H1 (cell line): Measurements from ENCODE around the gene COA3. TPM values are rescaled to one million over a fixed set of nuclear protein-coding genes. Genes with fewer than 3 reads are reported as not detected.

ENCODE experiments used
- CTCF ChIA-PET: fragments of 300-600 bp; sonication (Branson Sonifier 250); formaldehyde crosslinking; loops from one replicate; lab custom pipeline; 2021; ENCODE audit not compliant: partially characterized antibody; lab: Charles Lee
- POLR2A ChIA-PET: fragments of 300-600 bp; sonication (Branson Sonifier 250); formaldehyde crosslinking; loops from one replicate; lab custom pipeline; 2021; ENCODE audit warnings: inconsistent platforms; ENCODE audit not compliant: partially characterized antibody; lab: Charles Lee
- DNase-seq, 2 experiments: peaks; one replicate each; pipeline versions ENCODE4 v3.0.0 to v3.0.0-alpha.2; 2010 to 2022; ENCODE audit warnings: low spot score in 2 of 2, low read depth in 1 of 2, mixed read lengths in 1 of 2
- FAIRE-seq: peaks from 2 replicates; lab custom pipeline; 2011; peaks lifted over from hg19 to GRCh38; lab: Jason Lieb, UNC
- H2AFZ ChIP-seq: 2 replicates; pipeline ENCODE4 v1.8.1; 2012; ENCODE audit warnings: low read length, inconsistent platforms
- H2AK5ac ChIP-seq: 2 replicates; pipeline ENCODE4 v1.6.1; 2013; ENCODE audit warnings: low read depth, low read length
- H2BK120ac ChIP-seq: replicated peaks from 2 replicates; pipeline ENCODE3; 2013; ENCODE audit warnings: low read depth, low read length, inconsistent platforms
- H2BK12ac ChIP-seq: 2 replicates; pipeline ENCODE4 v1.6.1; 2013; ENCODE audit warnings: low read depth, low read length
- H2BK15ac ChIP-seq: 2 replicates; pipeline ENCODE4 v1.6.1; 2013; ENCODE audit warnings: low read length
- H2BK20ac ChIP-seq: 2 replicates; pipeline ENCODE4 v1.6.1; 2013; ENCODE audit warnings: low read length
- H2BK5ac ChIP-seq: 2 replicates; pipeline ENCODE4 v1.6.1; 2013; ENCODE audit warnings: low read depth, low read length
- H3K14ac ChIP-seq: 2 replicates; pipeline ENCODE4 v1.6.1; 2013; ENCODE audit warnings: inconsistent platforms; ENCODE audit not compliant: insufficient read length
- H3K18ac ChIP-seq: 2 replicates; pipeline ENCODE4 v1.6.1; 2013; ENCODE audit warnings: low read length; ENCODE audit errors: extremely low read depth
- H3K23ac ChIP-seq: 2 replicates; pipeline ENCODE4 v1.6.1; 2013; ENCODE audit warnings: inconsistent platforms; ENCODE audit not compliant: insufficient read length
- H3K23me2 ChIP-seq: 2 replicates; pipeline ENCODE4 v1.6.1; 2013; ENCODE audit warnings: low read depth, low read length
- H3K27ac ChIP-seq: 2 replicates; pipeline ENCODE4 v1.6.1; 2011; ENCODE audit warnings: low read depth, low read length, inconsistent platforms
- H3K27me3 ChIP-seq, 4 experiments: replicated peaks in 1 of 4; 1 replicate in 1 of 4; 2 replicates in 3 of 4; pipeline versions ENCODE4 v1.6.1 to v1.8.1; 2011 to 2013; ENCODE audit warnings: low read length in 3 of 4, mild to moderate bottlenecking in 3 of 4, inconsistent platforms in 2 of 4, mixed read lengths in 2 of 4, moderate library complexity in 1 of 4; ENCODE audit not compliant: control insufficient read depth in 3 of 4, insufficient read depth in 3 of 4; ENCODE audit errors: extremely low read depth in 1 of 4
- H3K36me3 ChIP-seq, 4 experiments: 2 replicates each; pipeline versions ENCODE4 v1.6.1 to v1.8.1; 2011 to 2013; ENCODE audit warnings: mild to moderate bottlenecking in 4 of 4, low read length in 3 of 4, moderate library complexity in 2 of 4, control low read depth in 1 of 4, inconsistent platforms in 1 of 4; ENCODE audit not compliant: insufficient read depth in 4 of 4, control insufficient read depth in 2 of 4
- H3K4ac ChIP-seq: replicated peaks from 2 replicates; pipeline ENCODE3; 2013; ENCODE audit warnings: low read length, low read depth, mixed read lengths, inconsistent platforms; ENCODE audit not compliant: insufficient read length
- H3K4me1 ChIP-seq, 4 experiments: replicated peaks in 1 of 4; 1 replicate in 1 of 4; 2 replicates in 3 of 4; pipeline versions ENCODE4 v1.6.1 to v1.8.1; 2011 to 2013; ENCODE audit warnings: low read length in 3 of 4, inconsistent platforms in 2 of 4, mixed read lengths in 1 of 4; ENCODE audit not compliant: insufficient read depth in 4 of 4, control insufficient read depth in 3 of 4
- H3K4me2 ChIP-seq, 2 experiments: 2 replicates each; pipeline versions ENCODE4 v1.6.1 to v1.8.1; 2011 to 2013; ENCODE audit warnings: low read depth in 2 of 2, low read length in 2 of 2, control low read depth in 1 of 2, inconsistent platforms in 1 of 2, mild to moderate bottlenecking in 1 of 2; ENCODE audit not compliant: insufficient read depth in 1 of 2
- H3K4me3 ChIP-seq, 4 experiments: fragments of 200-600, 300-600 bp in 1 of 4; sonication (generic), shearing (Covaris generic), sonication (Bioruptor Twin) in 1 of 4; 2 replicates each; pipeline versions ENCODE4 v1.5.1 to v1.8.1; 2011 to 2016; ENCODE audit warnings: low read length in 4 of 4, low read depth in 3 of 4, control low read depth in 2 of 4, inconsistent platforms in 2 of 4, mild to moderate bottlenecking in 2 of 4, mixed read lengths in 1 of 4, moderate library complexity in 1 of 4; ENCODE audit not compliant: insufficient read depth in 2 of 4; ENCODE audit errors: extremely low read depth in 1 of 4
- H3K56ac ChIP-seq: replicated peaks from 2 replicates; pipeline ENCODE3; 2013; ENCODE audit warnings: low read depth, mild to moderate bottlenecking, mixed read lengths, low read length, inconsistent platforms; ENCODE audit not compliant: insufficient read length
- H3K79me1 ChIP-seq: 2 replicates; pipeline ENCODE4 v1.6.1; 2013; ENCODE audit warnings: low read depth, low read length, control low read depth
- H3K79me2 ChIP-seq, 2 experiments: 2 replicates each; pipeline versions ENCODE4 v1.6.1 to v1.8.1; 2012 to 2013; ENCODE audit warnings: low read length in 2 of 2, mild to moderate bottlenecking in 2 of 2, inconsistent platforms in 1 of 2; ENCODE audit not compliant: insufficient read depth in 2 of 2, control insufficient read depth in 1 of 2
- H3K9ac ChIP-seq, 4 experiments: replicated peaks in 1 of 4; 1 replicate in 1 of 4; 2 replicates in 3 of 4; pipeline versions ENCODE4 v1.6.1 to v1.8.1; 2011 to 2013; ENCODE audit warnings: low read depth in 3 of 4, low read length in 3 of 4, control low read depth in 2 of 4, mild to moderate bottlenecking in 2 of 4, moderate library complexity in 2 of 4, inconsistent platforms in 1 of 4; ENCODE audit errors: extremely low read depth in 1 of 4
- H3K9me3 ChIP-seq, 2 experiments: 2 replicates each; pipeline versions ENCODE4 v1.6.1 to v1.8.1; 2012 to 2013; ENCODE audit warnings: mild to moderate bottlenecking in 2 of 2, moderate library complexity in 2 of 2, control low read depth in 1 of 2, inconsistent platforms in 1 of 2, low read depth in 1 of 2, low read length in 1 of 2, mixed read lengths in 1 of 2; ENCODE audit not compliant: insufficient read depth in 2 of 2
- H4K20me1 ChIP-seq, 2 experiments: replicated peaks in 1 of 2; 2 replicates each; pipeline versions ENCODE3 to v1.8.1; 2011 to 2013; ENCODE audit warnings: inconsistent platforms in 2 of 2, low read length in 2 of 2, mild to moderate bottlenecking in 1 of 2; ENCODE audit not compliant: insufficient read depth in 2 of 2, control insufficient read depth in 1 of 2
- H4K5ac ChIP-seq: 2 replicates; pipeline ENCODE4 v1.6.1; 2013; ENCODE audit warnings: low read length, low read depth, mixed read lengths, inconsistent platforms; ENCODE audit not compliant: insufficient read length
- H4K8ac ChIP-seq: 2 replicates; pipeline ENCODE4 v1.8.0; 2013; ENCODE audit warnings: mild to moderate bottlenecking, moderate library complexity, low read length, inconsistent platforms; ENCODE audit not compliant: insufficient read depth; ENCODE audit errors: extremely low read depth
- H4K91ac ChIP-seq: replicated peaks from 2 replicates; pipeline ENCODE3; 2013; ENCODE audit warnings: low read length, mixed read lengths, inconsistent platforms; ENCODE audit not compliant: insufficient read length
- BACH1 ChIP-seq: IDR thresholded peaks from 2 replicates; pipeline ENCODE4 v1.6.1; 2012; ENCODE audit warnings: low read length, improper control_type of control experiment
- CREB1 ChIP-seq: IDR thresholded peaks from 2 replicates; pipeline ENCODE4 v1.6.1; 2012; ENCODE audit warnings: inconsistent platforms
- CTBP2 ChIP-seq: IDR thresholded peaks from 2 replicates; pipeline ENCODE4 v1.7.0; 2011; ENCODE audit warnings: borderline replicate concordance, mild to moderate bottlenecking, moderate library complexity, mixed read lengths, low read length; ENCODE audit not compliant: insufficient read depth, insufficient read length
- HDAC2 ChIP-seq, 2 experiments: fragments of 300-600 bp in 1 of 2; sonication (generic) in 1 of 2; IDR thresholded peaks; 2 replicates each; pipeline ENCODE4 v1.6.1; 2011 to 2012; ENCODE audit warnings: low read depth in 2 of 2, low read length in 2 of 2, mild to moderate bottlenecking in 2 of 2, moderate library complexity in 2 of 2, borderline replicate concordance in 1 of 2, inconsistent platforms in 1 of 2
- KDM5A ChIP-seq: fragments of 200-600 bp; IDR thresholded peaks from 2 replicates; pipeline ENCODE4 v1.7.1; 2012; ENCODE audit warnings: mild to moderate bottlenecking, low read length, inconsistent platforms, mixed read lengths
- SAP30 ChIP-seq: fragments of 300-600 bp; sonication (generic); IDR thresholded peaks from 2 replicates; pipeline ENCODE4 v1.7.1; 2012; ENCODE audit warnings: low read length, moderate library complexity, mild to moderate bottlenecking, inconsistent platforms; ENCODE audit not compliant: insufficient read depth, insufficient replicate concordance
- SP1 ChIP-seq: IDR thresholded peaks from 2 replicates; pipeline ENCODE4 v1.6.1; 2011; ENCODE audit warnings: low read depth, low read length
- SRF ChIP-seq: IDR thresholded peaks from 2 replicates; pipeline ENCODE4 v1.6.1; 2011; ENCODE audit warnings: mild to moderate bottlenecking, low read depth, low read length, moderate library complexity
- TAF1 ChIP-seq: IDR thresholded peaks from 2 replicates; pipeline ENCODE4 v1.6.1; 2011; ENCODE audit warnings: mild to moderate bottlenecking, low read depth, low read length
- YY1 ChIP-seq: IDR thresholded peaks from 2 replicates; pipeline ENCODE4 v1.6.1; 2011; ENCODE audit warnings: low read depth, mild to moderate bottlenecking, low read length
- WGBS, 2 experiments: shearing (Covaris generic) in 1 of 2; methylation state at CpG; one replicate each; pipeline versions ENCODE4 v1.1.6 to v1.1.7; 2013 to 2015; ENCODE audit warnings: low lambda C conversion rate in 2 of 2, mixed read lengths in 2 of 2, inconsistent platforms in 1 of 2, low coverage in 1 of 2, missing lambda C conversion rate in 1 of 2; ENCODE audit not compliant: insufficient replicate concordance in 2 of 2, insufficient coverage in 1 of 2, insufficient read length in 1 of 2; ENCODE audit errors: extremely low coverage in 1 of 2, missing lambda C conversion rate in 1 of 2; 5-methylcytosine and 5-hydroxymethylcytosine counted together
- polyA plus RNA-seq, 7 experiments: library from polyadenylated mRNA; depleted of rRNA in 3 of 7; stranded (reverse) in 5 of 7; unstranded in 2 of 7; fragments of >200 nt in 5 of 7; fragments of 200-250 nt in 2 of 7; gene quantifications; 1 replicate in 5 of 7; 2 replicates in 1 of 7; 4 replicates in 1 of 7; pipeline versions ENCODE4 v1.2.1 to v1.2.3, GENCODE V29; 2011 to 2013; ENCODE audit warnings: missing spikeins in 2 of 7, mixed read lengths in 2 of 7
- total RNA-seq: library from RNA; stranded (reverse); fragmentation: NEBNext Ultra II Directional; extraction: Animal tissue kit (Norgen Biotek cat#: 25700); gene quantifications from 2 replicates; pipeline ENCODE4 v1.2.1, GENCODE V29; 2021

COA3 gene
- total and polyA plus RNA-seq, 2 of the 8 experiments (the other 6 are each of a cell fraction or from before 2014, with no cell fraction given): 68.4 to 143 TPM

- H3K4me1 ChIP-seq: peaks cover 0 to 2% (median 0%) of the 10 kb centered on the region in 4 experiments; a peak in 2 of 7 replicates
- peak within 1 kb of the TSS; percentile 94 for H2AFZ ChIP-seq
- peak within 1 kb of the TSS; percentile 96; the same call in 1 of the 2 replicates for H2BK15ac ChIP-seq
- DNase-seq: peak; percentile 54 to 96
- H4K91ac ChIP-seq: peak within 1 kb of the TSS; percentile 92
- H3K4ac ChIP-seq: peak within 1 kb of the TSS; percentile 80
- H3K56ac ChIP-seq: peak within 1 kb of the TSS; percentile 93
- peak within 1 kb of the TSS; percentile 19; the same call in 1 of the 2 replicates for H2BK12ac ChIP-seq
- peaks cover 8 to 31% (median 21%) of the 10 kb centered on the region in 4 experiments for H3K36me3 ChIP-seq
- peak within 1 kb of the TSS; percentile 82 for H2BK120ac ChIP-seq
- ChIA-PET POLR2A (interaction anchor here (0.6 to 8.9 kb wide), 23 partner anchors 11 to 255 kb away, joined by 3 to 111 read pairs (median 4); partner anchors contain the start of genes AARSD1, AOC2, AOC3 and BECN1), CTCF (interaction anchor here (0.9 to 4.2 kb wide), 4 partner anchors 10 to 104 kb away, joined by 3 to 45 read pairs (median 8); partner anchors contain the start of gene BECN1)
- peak within 1 kb of the TSS; percentile 91 for H3K18ac ChIP-seq
- H3K27me3 ChIP-seq: no peaks in the 10 kb centered on the region
- H2BK20ac ChIP-seq: no peak within 1 kb of the TSS
- H3K4me2 ChIP-seq: peak within 1 kb of the TSS; percentile 89 to 94
- peaks cover 9% of the 10 kb centered on the region for H3K23me2 ChIP-seq
- H3K4me3 ChIP-seq: peak within 1 kb of the TSS; percentile 75 to 99 (median 96)
- peak within 1 kb of the TSS; percentile 99 for H2BK5ac ChIP-seq
- H3K79me2 ChIP-seq: peaks cover 3 to 22% of the 10 kb centered on the region in 2 experiments
- peak within 1 kb of the TSS; percentile 89 for H4K5ac ChIP-seq
- H4K8ac ChIP-seq: peak within 1 kb of the TSS; percentile 100
- H3K23ac ChIP-seq: no peak within 1 kb of the TSS
- WGBS, 2 experiments: 1% methylated on average over 71 of the region's 71 CpGs; no CpG with 5 or more reads in 1 of the 2 experiments
- no peak within 1 kb of the TSS for H3K14ac ChIP-seq
- no peaks in the 10 kb centered on the region for H3K9me3 ChIP-seq
- H3K79me1 ChIP-seq: peaks cover 2% of the 10 kb centered on the region; the same call in 1 of the 2 replicates
- H3K9ac ChIP-seq: peak within 1 kb of the TSS; percentile 94 to 99 (median 98)
- FAIRE-seq: no peak
- H4K20me1 ChIP-seq: peaks cover 0 to 2% of the 10 kb centered on the region in 2 experiments
- peak within 1 kb of the TSS; percentile 99 for H3K27ac ChIP-seq
- H2AK5ac ChIP-seq: 0 out of 2 replicates have a peak within 1 kb of the TSS, but pooled peaks have one; percentile 30
- peak; percentile 96 for TF ChIP-seq CREB1
- peak; percentile 90 for TF ChIP-seq KDM5A
- TF ChIP-seq BACH1: no peak
- peak; percentile 88 for TF ChIP-seq TAF1
- TF ChIP-seq SAP30: peak; percentile 64
- TF ChIP-seq CTBP2: no peak
- peak in 1 of 2 experiments; percentile 66; a peak in 2 of 4 replicates for TF ChIP-seq HDAC2 (IDR thresholded peaks at IDR 0.05; ENCODE audit: borderline replicate concordance in 1 of 2, low read depth in 2 of 2, low read length in 2 of 2)
- peak; percentile 62 for TF ChIP-seq SRF
- TF ChIP-seq SP1: no peak
- no peak for TF ChIP-seq YY1
Measured at GRCh38 chr17:42832934-42833766, 34.6 kb upstream of the COA3 start, which contains the start of gene PSME3. PSME3 (plus strand) TSS chr17:42833397; CDS start chr17:42833632, 235 bp downstream.
